Common myeloid progenitor, CD34-positive (primary cell): ENCODE data around the gene AFG1L.

Source experiments
- CTCF ChIA-PET: fragments of 350-600 bp; sonication (Branson Sonifier 250); formaldehyde crosslinking; loops from one replicate; lab custom pipeline; 2021; ENCODE audit warnings: antibody characterized with exemption; lab: Charles Lee
- POLR2A ChIA-PET: fragments of 350-600 bp; sonication (Branson Sonifier 250); formaldehyde crosslinking; loops from one replicate; lab custom pipeline; 2021; ENCODE audit warnings: antibody characterized with exemption; lab: Charles Lee
- DNase-seq, 3 donors: peaks; one replicate each; pipeline versions ENCODE4 v3.0.0 to v3.0.0-alpha.2; 2013
- H3K27ac ChIP-seq, 2 experiments: 1 replicate in 1 of 2; 2 replicates in 1 of 2; pipeline ENCODE4 v1.7.0; 2013; ENCODE audit warnings: inconsistent platforms in 2 of 2, low read length in 2 of 2, mild to moderate bottlenecking in 2 of 2, low read depth in 1 of 2, moderate library complexity in 1 of 2; ENCODE audit not compliant: severe bottlenecking in 2 of 2, insufficient read depth in 1 of 2, poor library complexity in 1 of 2
- H3K27me3 ChIP-seq, 5 experiments: replicated peaks in 2 of 5; 1 replicate in 3 of 5; 2 replicates in 2 of 5; pipeline versions ENCODE4 v1.6.1 to v1.7.0; 2013; ENCODE audit warnings: low read length in 4 of 5, mild to moderate bottlenecking in 2 of 5, moderate library complexity in 2 of 5, inconsistent platforms in 1 of 5; ENCODE audit not compliant: insufficient read depth in 5 of 5, control insufficient read depth in 4 of 5
- H3K36me3 ChIP-seq, 4 experiments: 1 replicate in 2 of 4; 2 replicates in 2 of 4; pipeline versions ENCODE4 v1.6.1 to v1.7.0; 2013; ENCODE audit warnings: low read length in 3 of 4, control low read depth in 1 of 4, mild to moderate bottlenecking in 1 of 4; ENCODE audit not compliant: control insufficient read depth in 4 of 4, insufficient read depth in 4 of 4
- H3K4me1 ChIP-seq, 4 experiments: 1 replicate in 3 of 4; 2 replicates in 1 of 4; pipeline versions ENCODE4 v1.6.1 to v1.7.1; 2013; ENCODE audit warnings: low read length in 3 of 4, mild to moderate bottlenecking in 3 of 4, control low read depth in 1 of 4, inconsistent platforms in 1 of 4, moderate library complexity in 1 of 4; ENCODE audit not compliant: control insufficient read depth in 4 of 4, insufficient read depth in 4 of 4; ENCODE audit errors: control extremely low read depth in 1 of 4
- H3K4me3 ChIP-seq, 7 experiments: 1 replicate in 4 of 7; 2 replicates in 3 of 7; pipeline versions ENCODE4 v1.5.1 to v1.7.0; 2013; ENCODE audit warnings: mild to moderate bottlenecking in 7 of 7, low read length in 6 of 7, moderate library complexity in 6 of 7, inconsistent platforms in 2 of 7, low read depth in 2 of 7, control low read depth in 1 of 7; ENCODE audit not compliant: insufficient read depth in 4 of 7, control insufficient read depth in 1 of 7; ENCODE audit errors: extremely low read depth in 1 of 7
- H3K9me3 ChIP-seq, 5 experiments: 1 replicate in 4 of 5; 2 replicates in 1 of 5; pipeline versions ENCODE4 v1.6.1 to v1.7.1; 2013; ENCODE audit warnings: low read length in 4 of 5, mild to moderate bottlenecking in 2 of 5, inconsistent platforms in 1 of 5, low read depth in 1 of 5, moderate library complexity in 1 of 5; ENCODE audit not compliant: control insufficient read depth in 4 of 5, insufficient read depth in 2 of 5; ENCODE audit errors: control extremely low read depth in 1 of 5
- WGBS: methylation state at CpG from one replicate; pipeline ENCODE4 v1.1.5; 2013; ENCODE audit not compliant: insufficient coverage; 5-methylcytosine and 5-hydroxymethylcytosine counted together

Gene AFG1L

DNA sequence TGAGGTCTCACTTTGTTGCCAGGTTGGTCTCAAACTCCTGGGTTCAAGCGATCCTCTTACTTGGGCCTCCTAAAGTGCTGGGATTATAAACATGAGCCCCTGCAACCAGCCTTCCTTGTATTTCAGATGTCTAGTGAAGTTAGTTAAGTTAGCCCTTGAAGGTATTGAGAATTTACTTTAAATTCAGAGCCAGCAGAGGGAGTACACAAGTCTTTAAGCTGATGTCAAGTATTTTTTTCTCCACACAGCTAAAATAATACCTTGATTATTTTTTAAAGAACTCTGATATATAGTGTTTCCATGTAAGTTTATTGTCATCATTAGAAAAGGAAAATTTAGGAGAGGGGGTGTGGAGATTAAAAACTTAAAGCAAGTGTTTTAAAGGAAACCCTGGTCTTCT is 275.7 kb downstream of the AFG1L start:
- ChIA-PET POLR2A (no interaction called here), CTCF (interaction anchor here (1.0 to 1.6 kb wide), 10 partner anchors 10 to 612 kb away, joined by 3 to 4 read pairs (median 3); no protein-coding TSS in a partner anchor)
- no peaks in the 10 kb centered on the region for H3K27me3 ChIP-seq
- peak; percentile 41 to 65 (median 57) for DNase-seq
- WGBS, result no CpG with 5 or more reads among the region's 1 CpG
- no peak overlapping the region for H3K27ac ChIP-seq
- H3K9me3 ChIP-seq, result no peaks in the 10 kb centered on the region
- peaks cover 7 to 24% (median 18%) of the 10 kb centered on the region in 4 experiments for H3K4me1 ChIP-seq
- peaks cover 15 to 49% (median 34%) of the 10 kb centered on the region in 4 experiments for H3K36me3 ChIP-seq
- no peak overlapping the region for H3K4me3 ChIP-seq

DNA sequence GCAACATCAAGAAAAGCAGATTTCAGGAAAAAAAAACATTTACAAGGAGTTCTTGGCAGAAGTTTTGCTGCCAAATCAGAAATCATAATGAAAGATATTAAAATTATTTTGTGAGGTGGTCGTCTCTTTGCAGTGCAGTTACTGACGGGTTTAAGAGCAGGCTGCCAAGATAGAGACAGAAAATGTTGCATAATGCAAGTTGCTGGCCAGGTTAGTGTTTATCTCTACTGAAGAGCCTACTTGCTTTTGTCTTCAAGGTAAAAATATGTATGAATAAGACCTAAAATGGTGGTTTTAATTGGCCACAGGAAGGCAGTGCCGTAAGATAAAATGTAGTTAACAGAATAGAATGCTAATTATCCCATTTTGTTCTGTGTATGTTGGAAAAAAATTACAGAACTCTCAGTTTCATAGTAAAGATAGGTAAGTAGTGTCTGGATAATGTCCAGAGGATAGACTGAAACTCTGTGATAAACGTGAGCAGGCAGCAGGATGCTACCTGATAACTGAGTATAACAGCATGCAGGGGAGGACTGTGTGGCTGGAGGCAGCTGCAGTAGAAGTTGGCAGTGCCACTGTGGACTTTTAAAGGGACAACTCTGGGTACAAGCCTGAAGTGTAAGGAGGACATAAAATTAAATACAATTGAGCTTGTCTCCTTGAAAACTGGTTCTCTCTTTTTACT is 279.7 kb downstream of the AFG1L start:
- Histone ChIP-seq H3K4me1 (peaks cover 13 to 22% (median 18%) of the 10 kb centered on the region in 4 experiments), H3K27me3 (no peaks in the 10 kb centered on the region), H3K9me3 (no peaks in the 10 kb centered on the region), H3K27ac (no peak overlapping the region), H3K4me3 (no peak overlapping the region), H3K36me3 (peaks cover 16 to 31% (median 30%) of the 10 kb centered on the region in 4 experiments)
- ChIA-PET CTCF (interaction anchor here (1.1 to 1.3 kb wide), 3 partner anchors 8 to 34 kb away, joined by 3 to 5 read pairs (median 3); no protein-coding TSS in a partner anchor), POLR2A (no interaction called here)
- DNase-seq, result peak in 1 of 3 donors; percentile 59
- 69% methylated on average over 4 of the region's 4 CpGs for WGBS
